HEK293 (cell line): Measurements from ENCODE around the gene ACAD11.

Experiments used
- CTCF ChIP-seq: fragments of 450-650 bp; formaldehyde crosslinking; IDR thresholded peaks from 2 replicates; pipeline ENCODE4 v1.5.1; 2016; ENCODE audit warnings: missing biosample characterization, missing genetic modification characterization
- SETDB1 ChIP-seq: IDR thresholded peaks from one replicate; pipeline ENCODE4 v1.6.1; 2017; ENCODE audit warnings: mild to moderate bottlenecking, low read length, moderate library complexity, mixed read lengths; ENCODE audit not compliant: insufficient read length
- ZBTB49 ChIP-seq: fragments of 450-650 bp; formaldehyde crosslinking; IDR thresholded peaks from 2 replicates; pipeline ENCODE4 v1.5.1; 2016; ENCODE audit warnings: missing biosample characterization, missing genetic modification characterization, low read depth
- ZNF174 ChIP-seq: fragments of 450-650 bp; formaldehyde crosslinking; IDR thresholded peaks from 2 replicates; pipeline ENCODE4 v1.5.0; 2017; ENCODE audit warnings: missing biosample characterization, mild to moderate bottlenecking, missing genetic modification characterization
- ZNF223 ChIP-seq: fragments of 450-650 bp; formaldehyde crosslinking; IDR thresholded peaks from 2 replicates; pipeline ENCODE4 v1.5.1; 2016; ENCODE audit warnings: missing biosample characterization, missing genetic modification characterization
- ZNF23 ChIP-seq: fragments of 450-650 bp; formaldehyde crosslinking; IDR thresholded peaks from 2 replicates; pipeline ENCODE4 v1.5.1; 2016; ENCODE audit warnings: missing biosample characterization, missing genetic modification characterization, borderline replicate concordance
- ZSCAN18 ChIP-seq: fragments of 450-650 bp; formaldehyde crosslinking; IDR thresholded peaks from 2 replicates; pipeline ENCODE4 v1.5.1; 2016; ENCODE audit warnings: missing biosample characterization, missing genetic modification characterization

GRCh38 chr3:132675408-132675807 lies 15.8 kb upstream of the ACAD11 start:
- TF ChIP-seq ZSCAN18 (tag by site-specific recombination) (no peak), CTCF (tag by site-specific recombination) (no peak), ZNF223 (tag by site-specific recombination) (no peak), ZBTB49 (tag by site-specific recombination) (no peak), SETDB1 (no peak), ZNF23 (tag by site-specific recombination) (no peak), ZNF174 (tag by site-specific recombination) (no peak)
